ENCODE measurements around the gene RNF133. TPM values are rescaled to one million over a fixed set of nuclear protein-coding genes. Genes with fewer than 3 reads are reported as not detected.
"Not testable (repeated sequence)": the region's sequence is repeated elsewhere in the genome, so short reads cannot be mapped to it uniquely, and the experiment has no call there.

Gene RNF133
- total RNA-seq, 2 donors from 2014 or later = 1.1 TPM; not detected in 1

GRCh38 chr7:122689346-122690109 lies 9.4 kb downstream of the RNF133 start:
- Histone ChIP-seq H3K27me3 (no peaks in the 10 kb centered on the region), H3K4me3 (no peak overlapping the region), H3K27ac (no peak overlapping the region), H3K9me3 (no peaks in the 10 kb centered on the region), H3K4me1 (no peaks in the 10 kb centered on the region), H3K36me3 (no peaks in the 10 kb centered on the region)
- DNase-seq (ENCODE audit: low spot score) = no peak
- TF ChIP-seq CTCF (IDR thresholded peaks at IDR 0.05) = no peak

GRCh38 chr7:122688400-122688998 lies 10.4 kb downstream of the RNF133 start:
- H3K27ac ChIP-seq = no peak overlapping the region
- no peaks in the 10 kb centered on the region for H3K4me1 ChIP-seq
- no peak overlapping the region for H3K4me3 ChIP-seq
- no peaks in the 10 kb centered on the region for H3K9me3 ChIP-seq
- no peaks in the 10 kb centered on the region for H3K27me3 ChIP-seq
- no peaks in the 10 kb centered on the region for H3K36me3 ChIP-seq
- no peak for DNase-seq (ENCODE audit: low spot score)
- TF ChIP-seq CTCF (IDR thresholded peaks at IDR 0.05) = no peak

DNA sequence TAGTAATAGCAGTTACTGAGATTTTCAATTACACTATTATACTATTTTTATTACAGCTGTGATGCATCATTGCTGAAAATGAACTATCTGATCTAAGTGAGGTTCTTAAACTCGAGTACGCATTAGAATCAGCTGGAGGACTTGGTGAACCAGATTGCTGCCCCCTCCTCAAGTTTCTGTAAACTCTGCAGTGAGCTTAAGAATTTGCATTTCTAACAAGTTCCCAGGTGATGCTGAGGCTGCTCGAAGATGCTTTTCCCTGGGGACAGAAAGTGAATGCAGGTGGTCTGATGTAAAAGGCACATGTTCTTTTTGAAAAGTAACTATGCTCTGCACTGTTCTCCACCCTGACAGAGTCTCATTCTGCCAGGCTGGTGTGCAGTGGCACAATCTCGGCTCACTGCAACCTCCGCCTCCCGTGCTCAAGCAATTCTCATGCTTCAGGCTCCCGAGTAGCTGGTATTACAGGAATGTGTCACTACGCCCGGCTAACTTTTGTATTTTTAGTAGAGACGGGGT lies 12.5 kb downstream of the RNF133 start:
- no peaks in the 10 kb centered on the region for H3K4me1 ChIP-seq
- no peaks in the 10 kb centered on the region for H3K36me3 ChIP-seq
- DNase-seq (ENCODE audit: low spot score) = no peak
- no peaks in the 10 kb centered on the region for H3K27me3 ChIP-seq
- H3K27ac ChIP-seq = no peak overlapping the region
- no peak overlapping the region for H3K4me3 ChIP-seq
- H3K9me3 ChIP-seq = no peaks in the 10 kb centered on the region
- no peak for TF ChIP-seq CTCF (IDR thresholded peaks at IDR 0.05)

DNA sequence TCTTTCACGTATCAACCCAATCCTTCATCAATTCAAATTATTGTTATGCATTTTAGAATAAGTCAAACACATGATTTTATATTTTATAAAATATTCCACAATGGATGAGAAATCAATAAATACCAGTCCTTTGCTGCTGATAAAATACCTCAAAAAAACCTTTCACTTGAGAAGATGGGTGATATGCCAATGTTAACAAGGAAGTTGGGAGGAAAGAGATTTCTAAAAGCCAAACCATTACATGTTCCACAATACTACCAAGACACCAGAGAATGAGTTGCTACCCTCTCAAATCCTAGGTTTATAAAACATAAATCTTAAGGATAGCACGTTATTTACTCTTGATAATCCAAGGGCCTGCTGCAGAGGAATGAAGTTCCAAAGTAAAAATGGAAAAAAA lies 14.4 kb downstream of the RNF133 start:
- Histone ChIP-seq H3K36me3 (no peaks in the 10 kb centered on the region), H3K4me1 (no peaks in the 10 kb centered on the region), H3K27me3 (no peaks in the 10 kb centered on the region), H3K9me3 (no peaks in the 10 kb centered on the region), H3K4me3 (no peak overlapping the region), H3K27ac (no peak overlapping the region)
- DNase-seq (ENCODE audit: low spot score) = no peak
- TF ChIP-seq CTCF (IDR thresholded peaks at IDR 0.05) = no peak

DNA sequence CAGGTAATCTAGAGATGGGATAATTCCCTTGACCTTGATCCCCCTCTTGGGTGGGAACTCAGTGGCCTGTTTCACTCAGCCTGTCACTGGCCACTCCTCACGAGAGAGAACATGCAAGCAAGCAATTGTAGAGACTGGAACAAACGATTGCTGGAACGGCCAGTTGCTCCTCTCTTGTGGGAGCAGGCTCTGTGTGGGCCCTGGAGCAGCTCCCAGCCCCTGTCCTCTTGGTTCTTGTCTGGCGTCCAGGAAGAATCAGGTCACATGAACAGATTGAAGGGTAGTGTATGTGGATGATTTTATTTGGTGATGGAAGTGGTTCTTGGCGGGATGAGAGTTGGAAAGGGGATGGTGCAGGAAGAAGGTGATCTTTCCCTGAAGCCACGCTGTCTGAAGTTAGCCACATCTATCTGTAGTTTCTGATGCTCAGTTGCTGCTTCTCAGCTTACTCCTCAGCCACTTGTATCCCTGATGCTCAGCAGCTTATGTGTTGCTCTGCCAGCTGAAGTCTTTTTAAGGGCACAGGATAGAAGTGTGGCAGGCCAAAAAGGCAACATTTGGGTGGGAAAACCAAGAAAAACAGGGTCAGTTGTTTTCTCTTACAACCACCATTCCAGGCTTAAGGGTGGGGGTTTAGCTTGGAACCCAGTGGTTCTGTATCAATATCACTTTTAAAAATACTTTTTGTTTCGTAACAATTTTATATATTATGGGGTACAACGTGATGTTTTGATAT lies 15.9 kb downstream of the RNF133 start:
- no peaks in the 10 kb centered on the region for H3K4me1 ChIP-seq
- H3K9me3 ChIP-seq = no peaks in the 10 kb centered on the region
- no peaks in the 10 kb centered on the region for H3K27me3 ChIP-seq
- TF ChIP-seq CTCF (IDR thresholded peaks at IDR 0.05) = no peak
- H3K36me3 ChIP-seq = no peaks in the 10 kb centered on the region
- no peak overlapping the region for H3K4me3 ChIP-seq
- no peak overlapping the region for H3K27ac ChIP-seq
- DNase-seq (ENCODE audit: low spot score) = no peak

DNA sequence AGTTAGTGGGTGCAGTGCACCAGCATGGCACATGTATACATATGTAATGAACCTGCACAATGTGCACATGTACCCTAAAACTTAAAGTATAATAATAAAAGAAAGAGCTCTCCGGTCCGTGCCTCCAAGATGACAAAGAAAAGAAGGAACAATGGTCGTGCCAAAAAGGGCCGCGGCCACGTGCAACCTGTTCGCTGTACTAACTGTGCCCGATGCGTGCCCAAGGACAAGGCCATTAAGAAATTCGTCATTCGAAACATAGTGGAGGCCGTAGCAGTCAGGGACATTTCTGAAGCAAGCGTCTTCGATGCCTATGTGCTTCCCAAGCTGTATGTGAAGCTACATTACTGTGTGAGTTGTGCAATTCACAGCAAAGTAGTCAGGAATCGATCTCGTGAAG lies 17.7 kb downstream of the RNF133 start:
- H3K27ac ChIP-seq; DNase-seq (ENCODE audit: low spot score); H3K4me1 ChIP-seq; H3K4me3 ChIP-seq; H3K36me3 ChIP-seq; H3K27me3 ChIP-seq; H3K9me3 ChIP-seq: not testable (repeated sequence)

All from right atrium auricular region (tissue), 2 donors.